Neural cell (in vitro differentiated cells): ENCODE data around the gene NEK6. TPM values are rescaled to one million over a fixed set of nuclear protein-coding genes. Genes with fewer than 3 reads are reported as not detected.

Source experiments
- H2AFZ ChIP-seq: fragments of 200-600, 300-800 bp; sonication (generic), shearing (Covaris generic); 2 replicates; pipeline ENCODE4 v1.6.0; 2014; ENCODE audit warnings: low read depth, mild to moderate bottlenecking, antibody characterized with exemption, low read length, moderate library complexity
- H3F3A ChIP-seq: fragments of 200-600 bp; shearing (Covaris generic); 2 replicates; pipeline ENCODE4 v1.6.1; 2016; ENCODE audit warnings: mild to moderate bottlenecking, moderate library complexity, mixed read lengths, antibody characterized with exemption, low read length; ENCODE audit not compliant: insufficient read depth, poor library complexity, severe bottlenecking
- H3K27ac ChIP-seq: fragments of 200-600, 300-800 bp; sonication (generic), shearing (Covaris generic); 2 replicates; pipeline ENCODE4 v1.5.1; 2014; ENCODE audit warnings: mild to moderate bottlenecking, low read length, moderate library complexity
- H3K27me3 ChIP-seq: fragments of 300-800, 200-600 bp; sonication (generic), shearing (Covaris generic); 2 replicates; pipeline ENCODE4 v1.6.0; 2014; ENCODE audit warnings: mild to moderate bottlenecking, low read depth, low read length, moderate library complexity; ENCODE audit not compliant: insufficient read depth
- H3K36me3 ChIP-seq: fragments of 300-800, 200-600 bp; sonication (generic), shearing (Covaris generic); 2 replicates; pipeline ENCODE4 v1.5.1; 2014; ENCODE audit warnings: mild to moderate bottlenecking, antibody characterized with exemption, low read length, moderate library complexity; ENCODE audit not compliant: insufficient read depth
- H3K4me2 ChIP-seq: fragments of 300-800, 200-600 bp; sonication (generic), shearing (Covaris generic); 2 replicates; pipeline ENCODE4 v1.6.0; 2014; ENCODE audit warnings: mild to moderate bottlenecking, low read length
- H3K4me3 ChIP-seq: fragments of 300-800, 200-600 bp; sonication (generic), shearing (Covaris generic); 2 replicates; pipeline ENCODE4 v1.5.1; 2014; ENCODE audit warnings: mild to moderate bottlenecking, low read length, moderate library complexity
- H3K79me2 ChIP-seq: fragments of 200-600 bp; shearing (Covaris generic); replicated peaks from 2 replicates; pipeline ENCODE4 v1.6.0; 2014; ENCODE audit warnings: mild to moderate bottlenecking, low read length, moderate library complexity; ENCODE audit not compliant: insufficient read depth
- H3K9ac ChIP-seq: fragments of 300-800, 200-600 bp; sonication (generic), shearing (Covaris generic); 2 replicates; pipeline ENCODE4 v1.6.1; 2016; ENCODE audit warnings: mild to moderate bottlenecking, low read length, mixed read lengths
- H3K9me2 ChIP-seq: fragments of 200-600 bp; shearing (Covaris generic); 2 replicates; pipeline ENCODE4 v1.6.1; 2016; ENCODE audit warnings: mild to moderate bottlenecking, low read length, mixed read lengths; ENCODE audit not compliant: insufficient read depth
- H3K9me3 ChIP-seq: fragments of 200-600, 300-800 bp; sonication (generic), shearing (Covaris generic); 2 replicates; pipeline ENCODE4 v1.6.1; 2016; ENCODE audit warnings: mild to moderate bottlenecking, mixed run types, low read length, moderate library complexity, mixed read lengths
- H4K20me1 ChIP-seq: fragments of 200-600 bp; shearing (Covaris generic); 2 replicates; pipeline ENCODE4 v1.6.1; 2016; ENCODE audit warnings: mild to moderate bottlenecking, mixed run types; ENCODE audit not compliant: insufficient read depth
- CTCF ChIP-seq: fragments of 450-650 bp; IDR thresholded peaks from 2 replicates; pipeline ENCODE4 v1.5.1; 2014; ENCODE audit warnings: antibody characterized with exemption, mild to moderate bottlenecking, moderate library complexity; ENCODE audit not compliant: poor library complexity, severe bottlenecking
- EP300 ChIP-seq: fragments of 450-650 bp; conservative IDR thresholded peaks from 2 replicates; pipeline ENCODE4 v1.6.1; 2014; ENCODE audit warnings: antibody characterized with exemption, mild to moderate bottlenecking, moderate library complexity; ENCODE audit not compliant: poor library complexity, severe bottlenecking
- EZH2 ChIP-seq: fragments of 200-600, 300-800 bp; shearing (Covaris generic), sonication (generic); IDR thresholded peaks from 2 replicates; pipeline ENCODE4 v1.6.1; 2014; ENCODE audit warnings: antibody characterized with exemption, low read length, borderline replicate concordance, mild to moderate bottlenecking; ENCODE audit not compliant: insufficient read depth, poor library complexity, severe bottlenecking
- MXI1 ChIP-seq: fragments of 450-650 bp; conservative IDR thresholded peaks from 2 replicates; pipeline ENCODE4 v1.6.1; 2014; ENCODE audit warnings: antibody characterized with exemption, mild to moderate bottlenecking; ENCODE audit not compliant: poor library complexity, severe bottlenecking
- POLR2AphosphoS5 ChIP-seq: IDR thresholded peaks from 2 replicates; pipeline ENCODE4 v1.6.1; 2012
- RAD21 ChIP-seq: fragments of 450-650 bp; conservative IDR thresholded peaks from 2 replicates; pipeline ENCODE4 v1.6.1; 2014; ENCODE audit warnings: antibody characterized with exemption, mild to moderate bottlenecking, moderate library complexity
- SMC3 ChIP-seq: fragments of 450-650 bp; conservative IDR thresholded peaks from 2 replicates; pipeline ENCODE4 v1.6.1; 2014; ENCODE audit warnings: antibody characterized with exemption, mild to moderate bottlenecking, moderate library complexity; ENCODE audit not compliant: poor library complexity
- TAF1 ChIP-seq: IDR thresholded peaks from 2 replicates; pipeline ENCODE4 v1.6.1; 2012; ENCODE audit warnings: low read depth
- polyA plus RNA-seq: library from polyadenylated mRNA; depleted of rRNA; stranded (reverse); fragments of >200 nt; gene quantifications from 2 replicates; pipeline ENCODE4 v1.2.3, GENCODE V29; 2014
- TF ChIP-seq, protein P1 (sequence below): IDR thresholded peaks from 2 replicates; pipeline ENCODE4 v1.6.1; 2012; ENCODE audit warnings: borderline replicate concordance

NEK6 gene
- polyA plus RNA-seq, 1 donor from 2014 or later: 4.6 TPM

DNA sequence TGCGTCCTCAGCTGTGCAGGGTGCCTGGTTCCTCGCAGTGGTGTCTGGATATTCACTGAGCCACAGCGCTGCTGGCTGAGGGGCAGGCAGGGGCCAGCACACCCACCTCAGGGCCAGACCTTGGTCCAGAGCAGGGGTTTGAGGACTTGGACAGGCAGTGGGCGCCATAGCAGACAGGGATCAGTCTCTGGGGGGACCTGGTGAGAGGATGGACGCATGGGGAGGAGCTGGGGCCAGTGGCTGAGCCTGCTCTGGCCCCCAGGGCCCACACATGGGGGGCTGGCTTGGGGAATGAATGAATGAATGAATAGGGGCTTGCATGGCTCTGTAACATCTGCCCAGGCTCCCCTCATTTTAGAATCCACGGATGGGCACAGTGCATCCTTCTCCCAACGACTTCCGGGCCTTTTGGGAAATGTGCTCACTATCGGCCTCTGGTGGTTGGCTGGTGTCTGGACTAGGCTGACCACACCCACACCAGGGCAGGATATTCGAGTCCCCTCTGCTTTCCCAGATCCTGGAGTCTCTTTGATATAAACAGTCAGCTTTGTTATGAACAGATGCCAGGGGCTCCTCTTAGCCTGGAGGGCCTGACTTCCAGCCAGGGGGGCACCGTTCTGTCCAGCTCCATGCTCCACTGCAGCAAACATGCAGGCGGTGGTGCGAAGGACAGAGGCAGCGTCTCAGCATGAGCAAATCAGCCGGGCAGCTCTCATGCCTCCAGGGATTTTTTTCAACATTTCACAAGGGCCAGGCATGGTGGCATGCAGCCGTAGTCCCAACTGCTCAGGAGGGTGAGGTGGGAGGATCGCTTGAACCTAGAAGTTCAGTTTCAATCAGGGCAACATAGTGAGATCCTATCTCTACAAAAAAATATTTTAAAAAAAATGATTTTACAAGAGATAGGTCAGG is 62.6 kb downstream of the NEK6 start:
- TF ChIP-seq MXI1 (no peak), POLR2AphosphoS5 (no peak), TAF1 (no peak), EZH2 (no peak), EP300 (no peak), SMC3 (no peak), CTCF (no peak), RAD21 (no peak)
- TF ChIP-seq, protein P1, sequence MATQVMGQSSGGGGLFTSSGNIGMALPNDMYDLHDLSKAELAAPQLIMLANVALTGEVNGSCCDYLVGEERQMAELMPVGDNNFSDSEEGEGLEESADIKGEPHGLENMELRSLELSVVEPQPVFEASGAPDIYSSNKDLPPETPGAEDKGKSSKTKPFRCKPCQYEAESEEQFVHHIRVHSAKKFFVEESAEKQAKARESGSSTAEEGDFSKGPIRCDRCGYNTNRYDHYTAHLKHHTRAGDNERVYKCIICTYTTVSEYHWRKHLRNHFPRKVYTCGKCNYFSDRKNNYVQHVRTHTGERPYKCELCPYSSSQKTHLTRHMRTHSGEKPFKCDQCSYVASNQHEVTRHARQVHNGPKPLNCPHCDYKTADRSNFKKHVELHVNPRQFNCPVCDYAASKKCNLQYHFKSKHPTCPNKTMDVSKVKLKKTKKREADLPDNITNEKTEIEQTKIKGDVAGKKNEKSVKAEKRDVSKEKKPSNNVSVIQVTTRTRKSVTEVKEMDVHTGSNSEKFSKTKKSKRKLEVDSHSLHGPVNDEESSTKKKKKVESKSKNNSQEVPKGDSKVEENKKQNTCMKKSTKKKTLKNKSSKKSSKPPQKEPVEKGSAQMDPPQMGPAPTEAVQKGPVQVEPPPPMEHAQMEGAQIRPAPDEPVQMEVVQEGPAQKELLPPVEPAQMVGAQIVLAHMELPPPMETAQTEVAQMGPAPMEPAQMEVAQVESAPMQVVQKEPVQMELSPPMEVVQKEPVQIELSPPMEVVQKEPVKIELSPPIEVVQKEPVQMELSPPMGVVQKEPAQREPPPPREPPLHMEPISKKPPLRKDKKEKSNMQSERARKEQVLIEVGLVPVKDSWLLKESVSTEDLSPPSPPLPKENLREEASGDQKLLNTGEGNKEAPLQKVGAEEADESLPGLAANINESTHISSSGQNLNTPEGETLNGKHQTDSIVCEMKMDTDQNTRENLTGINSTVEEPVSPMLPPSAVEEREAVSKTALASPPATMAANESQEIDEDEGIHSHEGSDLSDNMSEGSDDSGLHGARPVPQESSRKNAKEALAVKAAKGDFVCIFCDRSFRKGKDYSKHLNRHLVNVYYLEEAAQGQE: no peak
- Histone ChIP-seq H3K36me3 (no peaks in the 10 kb centered on the region), H3K9ac (no peak overlapping the region), H4K20me1 (no peaks in the 10 kb centered on the region), H3K27me3 (no peaks in the 10 kb centered on the region), H3K27ac (no peak overlapping the region), H3K4me3 (no peak overlapping the region), H3K9me2 (no peaks in the 10 kb centered on the region), H3K4me2 (no peak overlapping the region), H2AFZ (no peak overlapping the region), H3F3A (no peaks in the 10 kb centered on the region), H3K9me3 (no peaks in the 10 kb centered on the region), H3K79me2 (no peaks in the 10 kb centered on the region)

GRCh38 chr9:124321416-124321815 is 63.7 kb downstream of the NEK6 start:
- Histone ChIP-seq H3K79me2 (no peaks in the 10 kb centered on the region), H3K9ac (no peak overlapping the region), H3K4me2 (no peak overlapping the region), H3K27ac (no peak overlapping the region), H3F3A (no peaks in the 10 kb centered on the region), H3K9me2 (no peaks in the 10 kb centered on the region), H4K20me1 (no peaks in the 10 kb centered on the region), H3K4me3 (no peak overlapping the region), H2AFZ (no peak overlapping the region), H3K27me3 (no peaks in the 10 kb centered on the region), H3K36me3 (no peaks in the 10 kb centered on the region), H3K9me3 (no peaks in the 10 kb centered on the region)
- TF ChIP-seq RAD21 (no peak), CTCF (no peak), POLR2AphosphoS5 (no peak), SMC3 (no peak), EP300 (no peak)
- TF ChIP-seq, protein P1: no peak
